ENCODE results near the gene STARD7.

STARD7 gene

DNA sequence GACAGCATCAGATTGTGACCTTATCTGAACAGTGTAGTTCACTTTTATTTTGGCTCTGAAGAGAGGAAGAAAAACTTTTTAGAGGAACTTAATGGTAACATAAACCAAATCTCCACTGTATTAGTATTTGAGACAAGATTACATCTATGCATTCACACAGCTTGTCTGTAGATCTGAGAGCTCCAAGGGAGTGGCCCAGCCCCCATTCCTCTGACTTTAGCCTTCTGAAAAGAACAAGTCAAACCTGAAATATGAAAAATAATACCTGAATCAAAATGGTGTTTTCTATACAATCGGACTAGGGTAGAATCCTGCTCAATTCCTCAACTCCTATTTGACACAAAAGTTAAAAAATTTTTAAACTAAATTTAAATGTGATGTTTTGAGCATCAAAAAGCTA is 23.1 kb downstream of the STARD7 start:
- POLR2A ChIA-PET = no interaction called here

GRCh38 chr2:96184989-96185388 is 23.6 kb downstream of the STARD7 start:
- ChIA-PET POLR2A (no interaction called here), CTCF (interaction anchor here (1.4 kb wide), 1 partner anchor 11 kb away, joined by 5 read pairs; no protein-coding TSS in a partner anchor)
- Histone ChIP-seq H3K36me3 (ENCODE audit: control insufficient read depth in 2 of 2, insufficient read depth in 1 of 2, low read length in 2 of 2) (peaks cover 44 to 55% of the 10 kb centered on the region in 2 experiments), H3K4me3 (ENCODE audit: low read depth, low read length) (no peak overlapping the region), H3K27ac (ENCODE audit: extremely low read depth, low read depth, low read length) (no peak overlapping the region), H3K9me3 (ENCODE audit: control insufficient read depth, insufficient read depth, low read depth, low read length) (no peaks in the 10 kb centered on the region), H3K4me1 (ENCODE audit: control insufficient read depth, insufficient read depth, low read length) (no peaks in the 10 kb centered on the region)
- TF ChIP-seq ZNF623 (tag by site-specific recombination; IDR thresholded peaks at IDR 0.05) (no peak), PRDM1 (tag by site-specific recombination; IDR thresholded peaks at IDR 0.05) (no peak), ZNF837 (tag by site-specific recombination; IDR thresholded peaks at IDR 0.05) (no peak), ZNF112 (tag by site-specific recombination; IDR thresholded peaks at IDR 0.05) (no peak), ATF2 (tag by site-specific recombination; IDR thresholded peaks at IDR 0.05; ENCODE audit: low read depth) (no peak), ZSCAN4 (tag by site-specific recombination; IDR thresholded peaks at IDR 0.05) (no peak), GLIS1 (tag by site-specific recombination; IDR thresholded peaks at IDR 0.05) (no peak), SP7 (tag by site-specific recombination; IDR thresholded peaks at IDR 0.05) (no peak), ZNF324 (tag by site-specific recombination; IDR thresholded peaks at IDR 0.05) (no peak), ZNF280D (tag by site-specific recombination; IDR thresholded peaks at IDR 0.05) (no peak), ZNF629 (tag by site-specific recombination; IDR thresholded peaks at IDR 0.05) (no peak), ZNF175 (tag by site-specific recombination; IDR thresholded peaks at IDR 0.05) (no peak), ZSCAN16 (tag by site-specific recombination; IDR thresholded peaks at IDR 0.05) (no peak), ZNF248 (tag by site-specific recombination; IDR thresholded peaks at IDR 0.05) (no peak), ZFP41 (tag by site-specific recombination; IDR thresholded peaks at IDR 0.05; ENCODE audit: borderline replicate concordance) (no peak), ZNF621 (tag by site-specific recombination; IDR thresholded peaks at IDR 0.05) (no peak), PRDM4 (tag by site-specific recombination; IDR thresholded peaks at IDR 0.05) (no peak)

More for the DNA sequence above, 23.1 kb downstream of the STARD7 start:
- H3K9me3 ChIP-seq (ENCODE audit: control insufficient read depth, insufficient read depth, low read depth, low read length) = no peaks in the 10 kb centered on the region
- no peaks in the 10 kb centered on the region for H3K4me1 ChIP-seq (ENCODE audit: control insufficient read depth, insufficient read depth, low read length)
- no peak overlapping the region for H3K4me3 ChIP-seq (ENCODE audit: low read depth, low read length)
- H3K27ac ChIP-seq (ENCODE audit: extremely low read depth, low read depth, low read length) = no peak overlapping the region
- CTCF ChIA-PET = interaction anchor here (1.4 to 1.9 kb wide), 2 partner anchors 11 to 323 kb away, joined by 5 to 6 read pairs; no protein-coding TSS in a partner anchor
- H3K36me3 ChIP-seq (ENCODE audit: control insufficient read depth in 2 of 2, insufficient read depth in 1 of 2, low read length in 2 of 2) = peaks cover 49 to 61% of the 10 kb centered on the region in 2 experiments
- no peak for TF ChIP-seq ZBTB10 (tag by site-specific recombination; IDR thresholded peaks at IDR 0.05)

Measured in HEK293 (cell line).